ENCODE results near the gene TMEM151B.

TMEM151B gene

DNA sequence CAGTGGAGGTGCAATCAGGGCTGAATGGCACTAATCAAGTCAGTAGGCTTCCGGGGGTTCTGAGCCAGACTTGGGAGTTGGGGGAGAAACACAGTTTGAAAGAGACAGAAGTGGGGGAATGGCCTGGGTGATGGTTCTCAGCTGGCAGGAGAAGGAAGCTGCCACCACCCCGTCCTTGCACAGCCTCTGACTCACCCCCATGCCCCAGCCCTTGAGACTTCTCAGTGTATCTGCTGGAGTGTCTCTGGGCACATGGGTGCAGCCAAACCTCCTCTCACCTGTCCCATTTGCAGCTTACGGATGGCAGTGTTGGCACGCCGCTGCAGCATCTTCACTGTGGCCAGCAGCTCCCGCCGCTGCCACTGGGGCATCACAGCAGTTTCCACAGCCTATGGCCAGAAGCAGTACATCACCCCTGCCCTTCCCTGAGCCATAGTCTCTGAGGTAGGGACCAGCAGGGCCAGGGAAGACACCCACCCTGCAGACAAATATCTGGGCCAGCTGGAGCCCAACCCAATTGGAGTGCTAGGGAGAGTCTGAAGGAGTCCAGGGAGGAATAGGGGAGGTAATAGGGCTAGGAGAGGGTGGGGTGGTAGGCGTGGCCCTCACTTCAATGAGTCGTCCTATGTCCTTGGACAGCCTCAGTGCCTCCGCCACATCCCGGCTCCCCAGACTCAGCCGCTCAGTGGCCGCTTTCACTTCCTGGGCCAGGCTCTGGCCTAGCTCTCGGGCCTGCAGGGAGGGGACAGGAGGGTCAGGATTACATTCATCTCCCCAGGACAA is 31.7 kb downstream of the TMEM151B start:
- H2AFZ ChIP-seq (ENCODE audit: insufficient read depth, low read length, poor library complexity), result no peak overlapping the region
- H2BK12ac ChIP-seq (ENCODE audit: low read length), result no peak overlapping the region
- no peak overlapping the region for H3K4me3 ChIP-seq (ENCODE audit: low read depth, low read length)
- peaks cover 12% of the 10 kb centered on the region for H3K27me3 ChIP-seq (ENCODE audit: insufficient read depth, low read length)
- H3K23ac ChIP-seq (ENCODE audit: low read length), result no peak overlapping the region
- H4K91ac ChIP-seq (ENCODE audit: low read depth, low read length), result no peak overlapping the region
- no CpG with 5 or more reads among the region's 14 CpGs for WGBS (ENCODE audit: extremely low coverage, insufficient coverage, insufficient read length)
- no peak overlapping the region for H4K8ac ChIP-seq (ENCODE audit: low read depth, low read length)
- no peak overlapping the region for H3K14ac ChIP-seq (ENCODE audit: low read length)
- H3K4me2 ChIP-seq (ENCODE audit: low read length), result no peak overlapping the region
- H3K9me3 ChIP-seq (ENCODE audit: insufficient read depth, low read depth, low read length), result peaks cover 3% of the 10 kb centered on the region
- H3K27ac ChIP-seq (ENCODE audit: low read depth, low read length), result no peak overlapping the region
- H3K18ac ChIP-seq (ENCODE audit: low read length), result no peak overlapping the region
- no peak overlapping the region for H2AK5ac ChIP-seq (ENCODE audit: low read length)
- H3K36me3 ChIP-seq (ENCODE audit: control insufficient read depth in 1 of 2, insufficient read depth in 2 of 2, low read length in 2 of 2), result peaks cover 67 to 69% of the 10 kb centered on the region in 2 experiments
- H3K79me1 ChIP-seq (ENCODE audit: low read length), result no peaks in the 10 kb centered on the region
- no peak overlapping the region for H2BK120ac ChIP-seq (ENCODE audit: insufficient read depth, low read length, poor library complexity)
- no peak overlapping the region for H2BK5ac ChIP-seq (ENCODE audit: low read depth, low read length, poor library complexity)
- H3K9ac ChIP-seq (ENCODE audit: low read length), result no peak overlapping the region
- H3K4ac ChIP-seq (ENCODE audit: low read depth, low read length), result no peak overlapping the region
- no peak for DNase-seq
- no peaks in the 10 kb centered on the region for H3K79me2 ChIP-seq (ENCODE audit: control insufficient read depth, insufficient read depth, low read length, poor library complexity)
- H4K12ac ChIP-seq (ENCODE audit: low read depth, low read length), result no peak overlapping the region
- H3K4me1 ChIP-seq (ENCODE audit: control insufficient read depth in 1 of 2, insufficient read depth in 2 of 2, low read length in 2 of 2), result peaks cover 4 to 6% of the 10 kb centered on the region in 2 experiments

- Histone ChIP-seq H2AFZ (ENCODE audit: insufficient read depth, low read length, poor library complexity) (no peak overlapping the region), H3K23ac (ENCODE audit: low read length) (no peak overlapping the region), H3K9ac (ENCODE audit: low read length) (no peak overlapping the region), H2BK12ac (ENCODE audit: low read length) (no peak overlapping the region), H3K4me1 (ENCODE audit: control insufficient read depth in 1 of 2, insufficient read depth in 2 of 2, low read length in 2 of 2) (peaks cover 0 to under 1% of the 10 kb centered on the region in 2 experiments), H3K79me1 (ENCODE audit: low read length) (no peaks in the 10 kb centered on the region), H3K4me2 (ENCODE audit: low read length) (no peak overlapping the region), H3K18ac (ENCODE audit: low read length) (no peak overlapping the region), H3K4ac (ENCODE audit: low read depth, low read length) (no peak overlapping the region), H3K27ac (ENCODE audit: low read depth, low read length) (no peak overlapping the region), H3K9me3 (ENCODE audit: insufficient read depth, low read depth, low read length) (peaks cover 3% of the 10 kb centered on the region), H2BK120ac (ENCODE audit: insufficient read depth, low read length, poor library complexity) (no peak overlapping the region), H4K8ac (ENCODE audit: low read depth, low read length) (no peak overlapping the region), H4K12ac (ENCODE audit: low read depth, low read length) (no peak overlapping the region), H3K14ac (ENCODE audit: low read length) (no peak overlapping the region), H3K4me3 (ENCODE audit: low read depth, low read length) (no peak overlapping the region), H3K36me3 (ENCODE audit: control insufficient read depth in 1 of 2, insufficient read depth in 2 of 2, low read length in 2 of 2) (peaks cover 74 to 77% of the 10 kb centered on the region in 2 experiments), H4K91ac (ENCODE audit: low read depth, low read length) (no peak overlapping the region), H3K27me3 (ENCODE audit: insufficient read depth, low read length) (peaks cover 3% of the 10 kb centered on the region), H2AK5ac (ENCODE audit: low read length) (no peak overlapping the region), H3K79me2 (ENCODE audit: control insufficient read depth, insufficient read depth, low read length, poor library complexity) (no peaks in the 10 kb centered on the region), H2BK5ac (ENCODE audit: low read depth, low read length, poor library complexity) (no peak overlapping the region)
- WGBS (ENCODE audit: extremely low coverage, insufficient coverage, insufficient read length), result no CpG with 5 or more reads among the region's 12 CpGs
- no peak for DNase-seq
Observed at GRCh38 chr6:44302856-44303255, 32.6 kb downstream of the TMEM151B start.

- H3K79me1 ChIP-seq (ENCODE audit: low read length), result no peaks in the 10 kb centered on the region
- no peak overlapping the region for H4K8ac ChIP-seq (ENCODE audit: low read depth, low read length)
- H3K9me3 ChIP-seq (ENCODE audit: insufficient read depth, low read depth, low read length), result no peaks in the 10 kb centered on the region
- no peak overlapping the region for H3K23ac ChIP-seq (ENCODE audit: low read length)
- H3K9ac ChIP-seq (ENCODE audit: low read length), result no peak overlapping the region
- no peak overlapping the region for H3K18ac ChIP-seq (ENCODE audit: low read length)
- H3K4me2 ChIP-seq (ENCODE audit: low read length), result no peak overlapping the region
- no peak overlapping the region for H2AK5ac ChIP-seq (ENCODE audit: low read length)
- H3K27me3 ChIP-seq (ENCODE audit: insufficient read depth, low read length), result no peaks in the 10 kb centered on the region
- H3K27ac ChIP-seq (ENCODE audit: low read depth, low read length), result no peak overlapping the region
- whole genome bisulfite sequencing (ENCODE audit: extremely low coverage, insufficient coverage, insufficient read length), result no CpG with 5 or more reads among the region's 6 CpGs
- H3K36me3 ChIP-seq (ENCODE audit: control insufficient read depth in 1 of 2, insufficient read depth in 2 of 2, low read length in 2 of 2), result peaks cover 80 to 82% of the 10 kb centered on the region in 2 experiments
- no peak overlapping the region for H3K4me3 ChIP-seq (ENCODE audit: low read depth, low read length)
- H3K14ac ChIP-seq (ENCODE audit: low read length), result no peak overlapping the region
- no peak for DNase-seq
- H3K4ac ChIP-seq (ENCODE audit: low read depth, low read length), result no peak overlapping the region
- H4K12ac ChIP-seq (ENCODE audit: low read depth, low read length), result no peak overlapping the region
- no peak overlapping the region for H2AFZ ChIP-seq (ENCODE audit: insufficient read depth, low read length, poor library complexity)
- no peak overlapping the region for H2BK5ac ChIP-seq (ENCODE audit: low read depth, low read length, poor library complexity)
- no peaks in the 10 kb centered on the region for H3K4me1 ChIP-seq (ENCODE audit: control insufficient read depth in 1 of 2, insufficient read depth in 2 of 2, low read length in 2 of 2)
- no peak overlapping the region for H2BK120ac ChIP-seq (ENCODE audit: insufficient read depth, low read length, poor library complexity)
- H3K79me2 ChIP-seq (ENCODE audit: control insufficient read depth, insufficient read depth, low read length, poor library complexity), result no peaks in the 10 kb centered on the region
- no peak overlapping the region for H4K91ac ChIP-seq (ENCODE audit: low read depth, low read length)
- no peak overlapping the region for H2BK12ac ChIP-seq (ENCODE audit: low read length)
Observed at GRCh38 chr6:44303842-44304241, 33.6 kb downstream of the TMEM151B start.

- Histone ChIP-seq H3K4me2 (ENCODE audit: low read length) (no peak overlapping the region), H2BK120ac (ENCODE audit: insufficient read depth, low read length, poor library complexity) (no peak overlapping the region), H4K91ac (ENCODE audit: low read depth, low read length) (no peak overlapping the region), H3K36me3 (ENCODE audit: control insufficient read depth in 1 of 2, insufficient read depth in 2 of 2, low read length in 2 of 2) (peaks cover 86 to 89% of the 10 kb centered on the region in 2 experiments), H4K12ac (ENCODE audit: low read depth, low read length) (no peak overlapping the region), H3K23ac (ENCODE audit: low read length) (no peak overlapping the region), H3K4me1 (ENCODE audit: control insufficient read depth in 1 of 2, insufficient read depth in 2 of 2, low read length in 2 of 2) (no peaks in the 10 kb centered on the region), H2AK5ac (ENCODE audit: low read length) (no peak overlapping the region), H3K27me3 (ENCODE audit: insufficient read depth, low read length) (no peaks in the 10 kb centered on the region), H3K4ac (ENCODE audit: low read depth, low read length) (no peak overlapping the region), H3K9ac (ENCODE audit: low read length) (no peak overlapping the region), H2AFZ (ENCODE audit: insufficient read depth, low read length, poor library complexity) (no peak overlapping the region), H3K27ac (ENCODE audit: low read depth, low read length) (no peak overlapping the region), H3K18ac (ENCODE audit: low read length) (no peak overlapping the region), H2BK5ac (ENCODE audit: low read depth, low read length, poor library complexity) (no peak overlapping the region), H3K79me1 (ENCODE audit: low read length) (no peaks in the 10 kb centered on the region), H3K79me2 (ENCODE audit: control insufficient read depth, insufficient read depth, low read length, poor library complexity) (no peaks in the 10 kb centered on the region), H3K14ac (ENCODE audit: low read length) (no peak overlapping the region), H4K8ac (ENCODE audit: low read depth, low read length) (no peak overlapping the region), H2BK12ac (ENCODE audit: low read length) (no peak overlapping the region), H3K4me3 (ENCODE audit: low read depth, low read length) (no peak overlapping the region), H3K9me3 (ENCODE audit: insufficient read depth, low read depth, low read length) (peaks cover 2% of the 10 kb centered on the region)
- no CpG with 5 or more reads among the region's 25 CpGs for WGBS (ENCODE audit: extremely low coverage, insufficient coverage, insufficient read length)
- DNase-seq, result peak in 1 of 2 donors; percentile 50
Observed at GRCh38 chr6:44304282-44305199, 34.3 kb downstream of the TMEM151B start.

All from trophoblast cell (in vitro differentiated cells and primary cell).